GM18508 (cell line): ENCODE measurements around the gene GRIK4.
"Not testable (repeated sequence)": the region's sequence is repeated elsewhere in the genome, so short reads cannot be mapped to it uniquely, and the experiment has no call there.

Experiments
- ATAC-seq: cut with Tn5 transposase; IDR thresholded peaks from one replicate; pipeline ENCODE4 v1.9.1; 2021; ENCODE audit warnings: moderate number of reproducible peaks; ENCODE audit not compliant: insufficient read depth, unreplicated experiment

The GRIK4 gene

DNA sequence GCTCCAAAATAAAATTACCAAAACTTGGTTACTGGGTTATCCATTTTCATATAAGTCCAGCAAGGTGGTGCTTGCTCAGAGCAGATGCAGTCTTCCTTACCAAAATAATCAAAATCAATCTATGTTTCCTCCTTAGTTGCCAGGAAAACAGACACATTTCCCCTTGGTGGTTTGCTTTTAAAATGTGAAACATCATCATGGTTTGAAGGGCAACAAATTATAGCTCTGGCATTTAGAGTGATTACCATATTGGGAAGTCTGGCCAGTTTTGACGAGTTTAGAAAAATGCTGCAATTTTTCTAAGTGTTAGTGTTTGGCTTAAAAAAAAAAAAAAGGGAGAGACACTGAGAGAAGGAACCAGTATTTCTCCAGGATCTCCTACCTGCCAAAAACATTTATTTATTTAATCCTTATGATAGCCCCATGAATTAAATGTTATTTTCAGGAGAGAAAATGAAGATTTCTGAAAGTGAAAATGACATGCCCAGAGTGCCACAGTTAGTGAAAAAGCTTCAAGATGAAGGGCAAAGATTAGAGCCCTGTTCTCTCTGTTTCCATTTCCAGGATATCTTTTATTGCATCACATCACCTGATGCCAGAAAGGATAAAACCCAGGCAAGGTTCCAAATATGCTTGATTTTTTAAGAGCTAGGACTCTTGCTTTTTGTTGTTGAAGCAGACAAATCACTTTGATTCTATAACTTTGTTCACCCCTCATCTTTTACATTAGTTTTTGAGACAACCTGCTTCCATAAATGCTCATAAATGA is 482.7 kb downstream of the GRIK4 start:
- ATAC-seq: no peak

DNA sequence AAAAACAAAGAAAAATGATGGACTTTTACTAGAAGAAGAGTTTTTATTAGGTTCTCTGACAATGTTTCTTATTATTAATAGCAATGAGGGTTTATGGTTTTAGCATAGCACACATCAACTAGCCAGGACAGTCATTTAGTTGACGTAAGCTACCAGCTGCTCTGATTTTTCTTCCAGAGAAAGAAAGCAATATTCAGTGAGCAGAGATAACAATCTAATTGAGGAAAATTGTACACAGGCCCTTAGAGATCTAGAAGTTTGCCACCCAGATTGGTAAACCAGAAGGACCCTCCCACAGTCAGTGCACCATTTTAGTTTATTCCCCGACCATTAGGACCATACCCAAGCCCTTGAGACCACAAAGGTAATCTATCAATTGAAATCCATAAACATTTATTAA is 483.6 kb downstream of the GRIK4 start:
- no peak for ATAC-seq

DNA sequence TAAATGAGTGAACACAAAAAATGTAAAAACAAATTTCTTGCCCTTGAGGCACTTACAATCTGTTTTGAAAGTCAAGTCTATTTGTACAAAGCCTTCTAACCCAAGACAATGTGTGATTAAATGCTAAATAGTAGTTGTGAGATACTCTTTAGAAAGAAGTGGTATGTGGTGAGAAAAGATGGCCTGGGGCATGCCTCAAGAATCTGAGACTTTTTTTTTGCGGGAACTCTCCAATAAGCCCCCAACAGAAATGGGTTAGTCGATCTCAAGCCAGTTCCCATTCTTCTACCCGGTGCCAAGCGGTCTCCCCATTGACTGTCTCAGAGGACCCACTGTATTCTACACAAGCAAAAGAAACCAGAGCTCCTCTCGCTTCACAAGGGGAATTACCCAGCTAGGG is 485.4 kb downstream of the GRIK4 start:
- ATAC-seq: no peak

DNA sequence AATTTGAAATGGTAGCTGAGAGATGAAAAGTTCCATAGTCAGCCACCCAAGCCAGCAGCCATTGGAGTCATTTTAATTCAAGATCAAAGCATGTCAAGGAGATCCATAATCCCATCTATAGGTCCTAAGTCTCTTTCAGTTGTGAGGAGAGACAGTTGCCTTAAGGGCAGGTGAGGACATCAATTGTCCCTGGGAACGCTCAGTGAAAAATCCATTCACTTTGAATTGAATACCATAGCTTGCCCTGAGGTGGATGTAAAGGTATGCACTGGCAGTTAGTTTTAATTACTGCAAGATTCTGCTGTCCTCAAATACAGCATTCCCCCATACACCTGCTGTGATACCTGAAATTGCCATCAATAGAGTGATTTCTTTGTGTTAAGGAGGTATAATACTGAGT is 487.0 kb downstream of the GRIK4 start:
- ATAC-seq: no peak

DNA sequence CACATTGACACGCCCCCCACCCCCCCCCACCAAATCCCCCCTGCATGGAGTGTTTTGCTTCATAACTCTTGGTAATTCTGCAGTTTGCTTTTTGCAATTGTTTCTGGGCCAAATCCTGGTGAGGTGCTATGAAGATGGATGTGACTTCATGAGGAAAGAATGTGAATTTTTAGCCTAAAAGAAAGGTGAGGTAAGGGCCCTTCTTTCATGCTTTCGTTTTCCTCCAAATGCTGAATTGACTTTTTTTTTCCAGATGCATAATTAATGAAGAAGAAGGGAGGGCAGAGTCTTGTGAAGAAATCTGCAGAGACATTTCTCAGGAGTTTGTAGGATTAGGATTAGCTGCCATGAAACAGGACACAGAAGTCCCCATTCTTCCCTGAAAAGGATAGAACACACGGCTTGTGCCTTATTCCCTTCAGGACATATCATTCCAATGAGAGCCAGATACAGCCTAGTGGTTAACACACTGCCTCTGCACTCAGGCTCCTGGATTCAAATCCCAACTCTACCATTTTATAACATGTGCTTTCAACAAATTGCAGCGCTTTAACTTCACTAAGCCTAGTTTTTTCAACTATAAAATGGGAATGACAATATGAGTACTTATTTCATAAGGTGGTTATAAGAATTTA is 492.8 kb downstream of the GRIK4 start:
- no peak for ATAC-seq

DNA sequence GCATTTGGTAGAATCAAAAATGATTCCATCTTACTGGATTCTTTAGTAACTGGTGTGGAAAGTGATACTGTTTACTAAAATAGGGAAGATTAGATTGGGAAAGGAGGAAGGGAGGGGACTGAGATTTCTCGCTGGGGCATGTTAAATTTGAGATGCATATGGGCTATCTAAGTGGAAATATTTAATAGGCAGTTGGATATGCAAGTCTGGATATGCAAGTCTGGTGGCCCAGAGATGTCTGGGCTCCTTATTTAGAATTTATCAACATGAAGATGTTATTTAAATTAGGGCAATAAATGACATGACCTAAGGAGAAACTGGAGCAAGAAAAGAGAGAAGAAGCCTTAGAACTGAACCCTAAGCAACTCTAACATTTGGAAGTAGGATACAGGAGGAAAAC is 495.4 kb downstream of the GRIK4 start:
- no peak for ATAC-seq

DNA sequence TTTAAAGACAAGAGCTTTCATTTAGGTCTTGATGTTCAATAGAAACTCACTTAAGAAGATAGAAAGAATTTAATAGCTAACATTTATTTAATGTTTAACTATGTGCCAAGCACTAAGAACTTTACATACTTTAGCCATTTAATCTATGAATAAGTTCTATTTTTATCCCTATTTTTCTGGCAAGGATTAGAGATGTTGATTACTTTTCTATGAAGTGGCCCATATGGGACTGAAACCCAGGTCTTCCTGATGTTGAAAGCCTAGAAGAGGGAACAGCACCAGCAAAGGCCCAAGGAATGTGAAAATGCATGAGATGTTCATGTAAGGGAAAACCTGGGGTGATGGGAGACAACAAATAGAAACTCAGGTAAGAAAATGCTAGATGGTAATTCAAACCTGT is 497.0 kb downstream of the GRIK4 start:
- ATAC-seq: no peak

DNA sequence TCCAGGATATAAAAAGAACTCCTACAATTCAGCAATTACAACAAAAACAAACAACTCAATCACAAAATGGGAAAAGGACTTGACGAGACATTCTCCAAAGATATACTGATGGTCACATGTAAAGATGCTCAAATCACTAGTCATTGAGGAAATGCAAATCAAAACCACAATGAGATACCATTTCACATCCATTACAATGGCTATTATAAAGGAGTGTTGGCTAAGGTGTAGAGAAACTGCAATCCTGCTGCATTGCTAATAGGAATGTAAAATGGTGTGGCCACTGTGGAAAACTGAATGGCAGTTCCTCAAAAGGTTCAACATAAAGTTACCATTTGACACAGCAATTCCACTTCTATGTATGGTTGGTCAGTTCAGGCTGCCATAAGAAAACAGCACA is 500.5 kb downstream of the GRIK4 start:
- no peak for ATAC-seq

DNA sequence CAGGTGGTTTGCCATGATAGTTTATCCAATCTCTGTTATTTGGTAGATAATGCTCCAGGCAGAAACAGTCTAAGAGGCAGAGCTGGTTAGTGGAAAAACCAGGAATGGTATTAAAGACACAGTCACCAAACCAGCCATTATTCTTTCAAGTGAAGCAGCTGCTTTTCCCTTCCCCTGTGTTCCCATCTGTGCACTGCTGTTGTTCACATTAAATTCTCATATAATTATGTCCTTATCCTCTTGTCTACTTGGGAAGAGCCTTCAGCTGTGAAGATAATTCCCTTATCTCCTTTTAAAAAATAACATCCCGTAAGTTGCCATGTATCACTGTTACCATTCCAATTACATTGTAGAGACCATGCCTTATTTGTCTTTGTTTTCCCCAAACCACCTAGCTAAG is 507.2 kb downstream of the GRIK4 start:
- ATAC-seq: no peak

DNA sequence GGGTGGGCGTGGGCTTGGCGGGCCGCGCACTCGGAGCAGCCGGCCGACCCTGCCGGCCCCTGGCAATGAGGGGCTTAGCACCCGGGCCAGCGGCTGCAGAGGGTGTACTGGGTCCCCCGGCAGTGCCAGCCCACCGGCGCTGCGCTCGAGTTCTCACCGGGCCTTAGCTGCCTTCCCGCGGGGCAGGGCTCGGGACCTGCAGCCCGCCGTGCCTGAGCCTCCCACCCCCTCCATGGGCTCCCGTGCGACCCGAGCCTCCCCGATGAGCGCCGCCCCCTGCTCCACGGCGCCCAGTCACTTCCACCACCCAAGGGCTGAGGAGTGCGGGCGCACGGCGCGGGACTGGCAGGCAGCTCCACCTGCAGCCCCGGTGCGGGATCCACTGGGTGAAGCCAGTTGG is 510.2 kb downstream of the GRIK4 start:
- ATAC-seq: not testable (repeated sequence)

DNA sequence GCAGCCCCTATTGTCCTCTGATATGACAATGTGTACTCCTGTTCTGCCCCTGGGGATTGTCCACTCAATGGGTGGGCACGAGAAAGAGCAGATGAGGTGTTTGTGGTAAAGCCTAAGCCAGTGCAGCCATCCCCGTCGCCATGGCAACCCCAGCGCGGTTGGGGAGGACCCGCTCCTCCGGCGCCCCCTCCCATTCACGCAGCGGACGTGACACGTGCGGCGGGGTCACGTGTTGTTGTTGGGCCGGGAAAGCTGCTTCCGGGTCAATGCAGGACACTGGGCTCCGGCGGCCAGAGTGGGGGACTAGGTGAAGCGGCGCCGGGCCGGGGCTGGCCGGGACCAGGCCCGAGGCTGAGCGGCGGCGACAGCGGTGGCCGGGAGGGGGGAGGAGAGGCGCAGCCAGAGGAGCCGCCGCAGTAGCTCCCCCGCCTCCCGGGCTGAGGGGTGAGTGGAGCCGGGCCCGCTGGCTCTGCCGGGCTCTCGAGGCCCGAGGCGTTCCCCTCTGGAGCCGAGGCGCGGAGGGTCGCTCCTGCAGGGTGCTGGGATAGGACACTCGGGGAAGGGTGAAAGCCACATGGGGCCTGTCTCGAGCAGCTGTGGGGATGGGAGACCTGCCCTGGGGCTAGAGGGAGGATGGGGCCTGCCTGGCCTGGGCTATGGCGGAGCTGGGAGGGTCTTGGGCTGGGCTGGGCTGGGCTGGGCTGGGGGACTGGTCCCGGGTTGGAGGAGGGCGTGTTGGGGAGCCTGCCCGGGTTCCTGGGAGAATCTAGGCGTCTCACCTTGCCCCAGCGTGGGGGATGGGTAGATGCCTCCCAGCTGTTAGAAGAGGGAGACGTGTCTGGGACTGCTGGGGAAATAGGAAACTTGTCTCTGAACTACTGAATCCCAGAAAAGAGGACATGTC is 512.6 kb downstream of the GRIK4 start, which contains the start of gene TBCEL:
Gene TBCEL (plus strand): TSS at position 255 of the 904 bp plus-strand sequence. CDS start 21,589 bp downstream, outside the sequence.
- peak; percentile 81 for ATAC-seq

DNA sequence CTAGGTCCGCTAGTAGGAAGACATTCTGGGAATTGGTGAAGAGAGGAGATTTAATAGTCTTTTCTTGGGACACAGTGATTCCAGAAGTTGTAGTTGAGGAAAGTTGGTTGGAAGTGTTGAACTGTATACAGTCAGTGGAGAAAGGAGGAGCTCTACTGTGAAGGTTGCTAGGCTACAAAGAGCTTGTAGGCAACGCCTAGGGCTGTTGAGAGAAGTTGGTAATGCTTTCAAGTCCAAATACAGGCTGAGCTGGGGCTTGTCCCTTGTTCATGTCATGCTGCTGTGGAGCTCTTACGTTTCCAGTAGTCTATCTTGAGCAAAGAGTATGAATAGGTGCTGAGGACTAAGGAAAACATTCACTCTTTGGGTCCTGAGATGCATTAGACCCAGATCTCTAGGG is 513.4 kb downstream of the GRIK4 start:
- ATAC-seq: no peak

DNA sequence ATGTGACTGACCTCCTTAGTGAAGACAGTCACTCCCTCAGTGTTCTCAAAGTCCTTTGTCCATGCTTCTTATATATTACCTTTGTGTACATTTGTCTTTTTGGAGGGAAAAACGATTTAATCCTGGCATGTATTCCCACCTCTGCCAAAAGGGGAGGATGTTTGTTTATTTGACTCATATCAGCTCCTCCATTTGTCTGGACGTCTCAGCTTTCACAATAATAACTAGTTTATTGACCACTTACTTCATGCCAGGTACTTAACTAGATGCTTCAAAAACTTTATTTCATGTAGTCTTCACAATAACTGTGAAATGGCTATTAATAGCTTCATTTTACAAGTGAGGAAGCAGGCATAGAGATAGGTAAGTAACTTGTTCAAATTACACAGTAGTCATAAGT is 517.6 kb downstream of the GRIK4 start:
- ATAC-seq: no peak

DNA sequence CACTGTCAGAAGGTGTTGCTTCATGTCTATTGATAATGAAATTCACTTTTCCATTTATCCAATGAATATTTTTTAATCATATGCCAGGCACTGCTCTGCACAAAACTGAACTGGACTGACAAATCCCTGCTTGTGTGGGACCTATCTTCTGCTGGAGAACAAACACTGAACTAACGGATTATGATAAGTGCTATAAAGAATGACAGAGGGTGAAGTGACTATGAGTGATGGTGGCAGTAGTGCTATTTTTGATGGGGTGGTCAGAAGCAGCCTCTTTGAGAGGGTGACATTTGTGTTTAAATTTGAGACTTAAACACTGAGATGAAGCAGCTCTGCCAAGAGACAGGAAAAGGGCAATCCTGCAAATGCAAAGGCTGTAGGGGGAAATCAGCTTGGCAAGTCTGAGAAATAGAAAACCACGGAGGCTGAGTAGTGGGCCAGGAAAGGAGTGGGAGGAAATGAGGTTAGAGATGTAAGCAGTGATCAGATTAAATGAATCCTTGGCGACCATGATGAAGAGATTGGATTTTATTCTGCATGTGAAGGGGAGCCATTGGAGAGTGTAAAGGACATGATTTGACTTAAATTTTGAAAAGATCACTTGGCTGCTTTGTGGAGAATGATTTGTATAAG is 518.4 kb downstream of the GRIK4 start:
- no peak for ATAC-seq

DNA sequence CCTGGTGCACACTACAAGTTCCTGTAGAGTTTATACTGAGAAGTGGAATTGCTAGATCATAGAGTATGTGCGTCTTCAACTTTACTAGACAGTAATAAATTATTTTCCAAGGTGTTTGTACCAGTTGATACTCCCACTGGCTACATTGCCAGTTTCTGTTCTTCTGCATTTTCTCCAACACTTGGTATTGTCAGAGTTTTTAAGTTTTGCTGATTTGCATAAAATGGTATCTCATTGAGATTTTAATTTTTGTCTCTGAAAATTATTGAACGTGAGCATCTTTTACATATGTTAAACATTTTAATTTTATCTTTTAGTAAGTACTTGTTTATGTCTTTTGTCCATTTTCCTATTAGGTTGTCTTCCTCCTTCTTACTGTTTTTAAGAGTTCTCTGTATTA is 519.6 kb downstream of the GRIK4 start:
- no peak for ATAC-seq

DNA sequence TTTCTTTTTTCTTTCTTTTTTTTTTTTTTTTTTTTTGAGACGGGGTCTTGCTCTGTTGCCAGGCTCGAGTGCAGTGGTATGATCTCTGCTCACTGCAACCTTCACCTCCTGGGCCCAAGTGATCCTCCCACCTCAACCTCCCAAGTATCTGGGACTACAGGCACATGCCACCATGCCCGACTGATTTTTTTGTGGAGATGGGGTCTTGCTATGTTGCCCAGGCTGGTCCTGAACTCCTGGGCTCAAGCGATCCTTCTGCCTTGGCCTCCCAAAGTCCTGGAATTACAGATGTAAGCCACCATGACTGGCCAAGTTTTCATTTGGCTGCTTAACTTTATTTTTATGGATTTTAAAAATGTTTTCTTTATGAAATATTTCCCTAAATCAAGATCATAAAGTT is 520.1 kb downstream of the GRIK4 start:
- ATAC-seq: not testable (repeated sequence)

DNA sequence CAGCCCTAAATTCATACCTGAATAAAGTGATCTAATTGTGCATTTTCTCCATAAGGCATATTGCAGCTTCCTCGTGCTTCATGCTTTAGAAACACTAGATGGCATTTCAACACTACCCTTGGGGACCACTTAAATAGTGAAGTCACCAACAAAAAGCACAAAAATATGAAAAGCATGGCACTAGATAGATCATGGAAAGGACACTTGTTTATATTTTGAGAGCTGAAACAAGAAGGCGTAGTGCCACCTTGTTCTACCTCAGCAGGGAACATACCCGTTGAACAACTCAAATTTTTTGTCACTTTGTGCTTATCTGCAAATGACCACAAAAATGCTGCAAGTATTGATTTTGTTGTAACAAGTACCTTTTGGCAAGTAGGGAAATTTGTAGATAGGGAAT is 521.0 kb downstream of the GRIK4 start:
- no peak for ATAC-seq

DNA sequence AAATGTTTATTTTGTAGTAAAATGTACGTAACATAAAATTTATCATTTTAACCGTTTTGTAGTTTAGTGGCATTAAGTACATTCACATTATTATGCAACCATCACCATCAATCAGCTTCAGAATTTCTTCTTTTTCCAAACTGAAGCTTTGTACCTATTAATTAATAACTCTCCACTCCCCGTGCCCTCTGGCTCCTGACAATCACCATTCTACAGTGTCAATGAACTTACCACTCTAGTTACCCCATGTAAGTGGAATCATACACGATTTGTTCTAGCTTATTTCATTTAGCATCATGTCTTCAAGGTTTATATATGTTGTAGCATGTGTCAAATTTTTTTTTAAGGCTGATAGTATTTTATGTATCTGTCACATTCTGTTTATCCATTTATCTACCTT is 522.1 kb downstream of the GRIK4 start:
- no peak for ATAC-seq

DNA sequence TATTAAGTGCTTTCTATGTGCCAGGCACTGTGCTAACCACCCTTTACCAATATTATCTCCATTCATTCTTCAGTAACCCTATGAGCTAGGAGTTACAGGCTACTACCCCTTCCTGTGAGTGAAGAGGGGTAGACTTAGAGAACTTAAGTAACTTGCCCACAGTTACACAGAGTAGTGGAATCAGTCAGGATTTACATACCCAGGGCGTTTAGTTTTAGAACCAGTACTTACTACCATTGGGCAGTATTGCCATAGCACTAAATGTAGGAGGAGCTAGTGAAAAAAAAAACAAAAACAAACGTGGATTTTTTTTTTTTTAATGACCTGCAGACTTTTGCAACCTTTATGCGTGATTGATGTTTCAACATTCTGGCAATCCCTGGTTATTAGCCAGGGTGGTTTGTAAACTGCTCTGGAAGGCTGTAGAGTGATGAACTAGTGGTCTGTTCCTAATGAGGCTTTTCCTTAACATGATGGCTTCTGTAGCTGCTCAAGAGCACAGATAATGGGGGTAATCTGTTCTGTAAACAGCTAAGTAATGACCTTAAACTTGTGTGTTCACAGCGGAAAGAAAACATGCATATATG is 523.7 kb downstream of the GRIK4 start:
- no peak for ATAC-seq

DNA sequence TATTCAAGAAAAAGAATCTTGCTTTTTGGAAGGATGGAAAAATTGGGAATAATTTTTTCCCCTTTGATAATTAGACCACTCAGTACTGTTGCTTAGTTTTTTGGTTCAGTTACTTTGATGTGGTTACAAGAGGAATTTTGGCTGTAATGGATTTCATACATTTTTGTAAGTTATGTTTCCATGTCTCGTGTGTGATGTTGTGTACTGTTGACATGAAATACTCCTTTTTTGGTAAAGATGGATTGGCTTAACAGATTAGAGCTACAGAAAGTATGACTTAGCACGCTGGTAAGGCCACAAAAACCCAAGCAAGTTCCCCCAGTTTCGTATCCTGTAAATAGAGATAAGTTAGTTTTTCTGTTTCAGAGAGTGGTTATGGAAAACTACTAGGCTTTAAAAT is 524.2 kb downstream of the GRIK4 start:
- no peak for ATAC-seq
